MM.1S (cell line): ENCODE data around the gene OR4K17.
"Not testable (repeated sequence)": the region's sequence is repeated elsewhere in the genome, so short reads cannot be mapped to it uniquely, and the experiment has no call there.

Experiments
- DNase-seq: peaks from one replicate; pipeline ENCODE4 v3.0.0-alpha.2; 2015
- H2AFZ ChIP-seq: fragments of 300-600 bp; sonication (generic); 2 replicates; pipeline ENCODE4 v1.6.0; 2016; ENCODE audit warnings: antibody characterized with exemption, low read length
- H3F3A ChIP-seq: fragments of 300-600 bp; sonication (generic); 2 replicates; pipeline ENCODE4 v1.6.1; 2016; ENCODE audit warnings: mild to moderate bottlenecking, antibody characterized with exemption, low read length, moderate library complexity, mixed read lengths; ENCODE audit not compliant: insufficient read depth
- H3K27ac ChIP-seq: fragments of 300-600 bp; sonication (generic); 2 replicates; pipeline ENCODE4 v1.5.1; 2016; ENCODE audit warnings: mild to moderate bottlenecking, low read length
- H3K27me3 ChIP-seq: fragments of 300-600 bp; sonication (generic); replicated peaks from 2 replicates; pipeline ENCODE4 v1.6.0; 2016; ENCODE audit warnings: low read length; ENCODE audit not compliant: insufficient read depth
- H3K36me3 ChIP-seq: fragments of 300-600 bp; sonication (generic); replicated peaks from 2 replicates; pipeline ENCODE4 v1.6.1; 2016; ENCODE audit warnings: mild to moderate bottlenecking, low read length, mixed read lengths; ENCODE audit not compliant: insufficient read depth
- H3K4me1 ChIP-seq: fragments of 300-600 bp; sonication (generic); 2 replicates; pipeline ENCODE4 v1.6.1; 2016; ENCODE audit warnings: low read length, mixed read lengths
- H3K4me2 ChIP-seq: fragments of 300-600 bp; sonication (generic); 2 replicates; pipeline ENCODE4 v1.6.0; 2016; ENCODE audit warnings: low read depth, low read length
- H3K4me3 ChIP-seq: fragments of 300-600 bp; sonication (generic); 2 replicates; pipeline ENCODE4 v1.5.1; 2016; ENCODE audit warnings: low read length, mixed read lengths
- H3K79me2 ChIP-seq: fragments of 300-600 bp; sonication (generic); 2 replicates; pipeline ENCODE4 v1.6.1; 2016; ENCODE audit warnings: mixed run types, low read length, mixed read lengths
- H3K9ac ChIP-seq: fragments of 300-600 bp; sonication (generic); 2 replicates; pipeline ENCODE4 v1.6.1; 2016; ENCODE audit warnings: low read length, mixed read lengths
- H3K9me2 ChIP-seq: fragments of 300-600 bp; sonication (generic); replicated peaks from 2 replicates; pipeline ENCODE4 v1.6.1; 2016; ENCODE audit warnings: mild to moderate bottlenecking, low read length, mixed read lengths; ENCODE audit not compliant: insufficient read depth
- H3K9me3 ChIP-seq: fragments of 300-600 bp; sonication (generic); replicated peaks from 2 replicates; pipeline ENCODE4 v1.6.1; 2016; ENCODE audit warnings: mild to moderate bottlenecking, low read length, mixed read lengths; ENCODE audit not compliant: insufficient read depth
- H4K20me1 ChIP-seq: fragments of 300-600 bp; sonication (generic); 2 replicates; pipeline ENCODE4 v1.6.1; 2016; ENCODE audit warnings: mild to moderate bottlenecking, low read length, moderate library complexity, mixed read lengths; ENCODE audit not compliant: insufficient read depth
- EZH2 ChIP-seq: fragments of 300-600 bp; sonication (generic); optimal IDR thresholded peaks from 2 replicates; pipeline ENCODE3; 2017; ENCODE audit warnings: low read depth, mild to moderate bottlenecking, antibody characterized with exemption, low read length, mixed read lengths
- EZH2phosphoT487 ChIP-seq: fragments of 300-600 bp; sonication (generic); IDR thresholded peaks from 2 replicates; pipeline ENCODE4 v1.6.1; 2018; ENCODE audit warnings: antibody characterized with exemption, low read length
- TF ChIP-seq, protein P1 (sequence below): fragments of 300-600 bp; sonication (generic); IDR thresholded peaks from 2 replicates; pipeline ENCODE4 v1.5.1; 2016; ENCODE audit warnings: antibody characterized with exemption, low read length, mixed read lengths

OR4K17 gene, protein sequence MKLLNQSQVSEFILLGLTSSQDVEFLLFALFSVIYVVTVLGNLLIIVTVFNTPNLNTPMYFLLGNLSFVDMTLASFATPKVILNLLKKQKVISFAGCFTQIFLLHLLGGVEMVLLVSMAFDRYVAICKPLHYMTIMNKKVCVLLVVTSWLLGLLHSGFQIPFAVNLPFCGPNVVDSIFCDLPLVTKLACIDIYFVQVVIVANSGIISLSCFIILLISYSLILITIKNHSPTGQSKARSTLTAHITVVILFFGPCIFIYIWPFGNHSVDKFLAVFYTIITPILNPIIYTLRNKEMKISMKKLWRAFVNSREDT

DNA sequence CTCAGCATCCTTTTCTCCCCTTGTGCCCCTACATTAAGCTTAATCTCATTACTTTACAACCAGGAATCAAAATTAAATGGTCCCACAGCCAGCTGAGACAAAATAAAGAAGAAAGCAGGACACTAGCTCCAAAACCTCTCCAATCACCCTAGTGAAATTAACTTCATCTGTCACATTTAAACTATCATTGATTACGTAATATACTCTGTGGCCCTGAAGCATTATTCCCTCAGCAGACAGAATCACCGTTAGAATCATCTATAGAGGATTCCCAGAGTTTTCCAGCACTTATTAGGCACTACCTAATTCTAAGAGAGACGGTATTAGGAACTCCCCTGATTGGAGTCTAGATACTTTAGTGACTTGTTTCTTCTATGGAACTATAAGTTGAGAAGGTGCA is at the start of gene OR4K17:
OR4K17 (plus strand) TSS at position 302 of the 400 bp plus-strand sequence. CDS start 6,761 bp downstream, outside the sequence.
- H4K20me1 ChIP-seq = no peaks in the 10 kb centered on the region
- no peaks in the 10 kb centered on the region for H3K27me3 ChIP-seq
- no peaks in the 10 kb centered on the region for H3K9me2 ChIP-seq
- no peaks in the 10 kb centered on the region for H3F3A ChIP-seq
- DNase-seq = no peak
- H3K79me2 ChIP-seq = no peaks in the 10 kb centered on the region
- no peaks in the 10 kb centered on the region for H3K9me3 ChIP-seq
- no peak within 1 kb of the TSS for H3K9ac ChIP-seq
- H3K4me1 ChIP-seq = no peaks in the 10 kb centered on the region
- H2AFZ ChIP-seq = no peak within 1 kb of the TSS
- no peaks in the 10 kb centered on the region for H3K36me3 ChIP-seq
- no peak within 1 kb of the TSS for H3K4me2 ChIP-seq
- no peak within 1 kb of the TSS for H3K27ac ChIP-seq
- TF ChIP-seq EZH2 = no peak
- TF ChIP-seq EZH2phosphoT487 = no peak
- TF ChIP-seq, protein P1, sequence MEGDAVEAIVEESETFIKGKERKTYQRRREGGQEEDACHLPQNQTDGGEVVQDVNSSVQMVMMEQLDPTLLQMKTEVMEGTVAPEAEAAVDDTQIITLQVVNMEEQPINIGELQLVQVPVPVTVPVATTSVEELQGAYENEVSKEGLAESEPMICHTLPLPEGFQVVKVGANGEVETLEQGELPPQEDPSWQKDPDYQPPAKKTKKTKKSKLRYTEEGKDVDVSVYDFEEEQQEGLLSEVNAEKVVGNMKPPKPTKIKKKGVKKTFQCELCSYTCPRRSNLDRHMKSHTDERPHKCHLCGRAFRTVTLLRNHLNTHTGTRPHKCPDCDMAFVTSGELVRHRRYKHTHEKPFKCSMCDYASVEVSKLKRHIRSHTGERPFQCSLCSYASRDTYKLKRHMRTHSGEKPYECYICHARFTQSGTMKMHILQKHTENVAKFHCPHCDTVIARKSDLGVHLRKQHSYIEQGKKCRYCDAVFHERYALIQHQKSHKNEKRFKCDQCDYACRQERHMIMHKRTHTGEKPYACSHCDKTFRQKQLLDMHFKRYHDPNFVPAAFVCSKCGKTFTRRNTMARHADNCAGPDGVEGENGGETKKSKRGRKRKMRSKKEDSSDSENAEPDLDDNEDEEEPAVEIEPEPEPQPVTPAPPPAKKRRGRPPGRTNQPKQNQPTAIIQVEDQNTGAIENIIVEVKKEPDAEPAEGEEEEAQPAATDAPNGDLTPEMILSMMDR = no peak
- no peak within 1 kb of the TSS for H3K4me3 ChIP-seq

DNA sequence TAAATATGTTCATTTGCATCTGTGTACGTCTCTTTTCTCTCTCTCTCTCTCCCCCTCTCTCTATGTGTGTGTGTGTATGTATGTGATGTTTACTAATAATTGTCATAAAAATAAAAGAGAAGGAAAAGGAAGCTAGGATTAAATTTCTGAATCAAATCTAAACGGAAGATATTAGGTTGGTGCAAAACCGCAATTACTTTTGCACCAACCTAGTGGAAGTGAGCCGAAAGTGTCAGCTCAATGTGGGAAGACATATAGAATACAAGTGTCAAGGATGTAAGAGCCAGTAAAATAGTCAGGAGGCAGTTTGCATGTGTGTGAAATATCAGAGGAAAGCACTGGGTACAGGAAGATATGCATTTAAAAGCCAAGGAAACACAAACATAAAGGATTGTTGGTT is 18.5 kb upstream of the OR4K17 start:
- no peak overlapping the region for H3K9ac ChIP-seq
- H3K9me2 ChIP-seq = no peaks in the 10 kb centered on the region
- DNase-seq = no peak
- H4K20me1 ChIP-seq = no peaks in the 10 kb centered on the region
- no peak for TF ChIP-seq EZH2phosphoT487
- TF ChIP-seq EZH2 = no peak
- TF ChIP-seq, protein P1 = no peak
- no peak overlapping the region for H3K4me3 ChIP-seq
- no peak overlapping the region for H3K27ac ChIP-seq
- no peaks in the 10 kb centered on the region for H3K36me3 ChIP-seq
- no peak overlapping the region for H3K4me2 ChIP-seq
- H3K79me2 ChIP-seq = no peaks in the 10 kb centered on the region
- no peaks in the 10 kb centered on the region for H3F3A ChIP-seq
- no peaks in the 10 kb centered on the region for H3K27me3 ChIP-seq
- no peaks in the 10 kb centered on the region for H3K9me3 ChIP-seq
- no peak overlapping the region for H2AFZ ChIP-seq
- H3K4me1 ChIP-seq = no peaks in the 10 kb centered on the region

DNA sequence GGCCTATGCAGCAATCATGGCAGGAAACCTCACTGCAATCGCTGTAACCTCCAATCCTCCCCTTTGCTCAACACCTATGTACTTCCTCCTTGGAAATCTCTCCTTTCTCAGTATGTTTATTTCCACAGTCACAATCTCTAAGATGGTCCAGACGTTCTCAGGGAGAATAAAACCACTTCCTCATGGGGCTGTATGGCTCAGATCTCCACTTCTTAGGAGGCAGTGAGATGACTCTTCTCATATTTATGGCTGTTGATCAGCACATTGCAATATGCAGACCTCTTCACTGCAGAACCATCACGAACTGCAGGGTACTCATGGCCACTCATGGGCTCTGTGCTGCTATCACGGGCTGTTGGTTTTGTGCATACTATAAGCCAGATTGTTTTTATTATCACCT is 17.1 kb upstream of the OR4K17 start:
- Histone ChIP-seq H3K27me3 (no peaks in the 10 kb centered on the region), H3K4me2 (no peak overlapping the region), H3K36me3 (no peaks in the 10 kb centered on the region), H3K79me2 (no peaks in the 10 kb centered on the region), H3K9me3 (no peaks in the 10 kb centered on the region), H3K9ac (no peak overlapping the region), H3K4me3 (no peak overlapping the region), H3K27ac (no peak overlapping the region), H2AFZ (no peak overlapping the region), H4K20me1 (no peaks in the 10 kb centered on the region), H3F3A (no peaks in the 10 kb centered on the region), H3K9me2 (no peaks in the 10 kb centered on the region), H3K4me1 (no peaks in the 10 kb centered on the region)
- no peak for DNase-seq
- TF ChIP-seq EZH2phosphoT487 (no peak), EZH2 (no peak)
- TF ChIP-seq, protein P1 = no peak

DNA sequence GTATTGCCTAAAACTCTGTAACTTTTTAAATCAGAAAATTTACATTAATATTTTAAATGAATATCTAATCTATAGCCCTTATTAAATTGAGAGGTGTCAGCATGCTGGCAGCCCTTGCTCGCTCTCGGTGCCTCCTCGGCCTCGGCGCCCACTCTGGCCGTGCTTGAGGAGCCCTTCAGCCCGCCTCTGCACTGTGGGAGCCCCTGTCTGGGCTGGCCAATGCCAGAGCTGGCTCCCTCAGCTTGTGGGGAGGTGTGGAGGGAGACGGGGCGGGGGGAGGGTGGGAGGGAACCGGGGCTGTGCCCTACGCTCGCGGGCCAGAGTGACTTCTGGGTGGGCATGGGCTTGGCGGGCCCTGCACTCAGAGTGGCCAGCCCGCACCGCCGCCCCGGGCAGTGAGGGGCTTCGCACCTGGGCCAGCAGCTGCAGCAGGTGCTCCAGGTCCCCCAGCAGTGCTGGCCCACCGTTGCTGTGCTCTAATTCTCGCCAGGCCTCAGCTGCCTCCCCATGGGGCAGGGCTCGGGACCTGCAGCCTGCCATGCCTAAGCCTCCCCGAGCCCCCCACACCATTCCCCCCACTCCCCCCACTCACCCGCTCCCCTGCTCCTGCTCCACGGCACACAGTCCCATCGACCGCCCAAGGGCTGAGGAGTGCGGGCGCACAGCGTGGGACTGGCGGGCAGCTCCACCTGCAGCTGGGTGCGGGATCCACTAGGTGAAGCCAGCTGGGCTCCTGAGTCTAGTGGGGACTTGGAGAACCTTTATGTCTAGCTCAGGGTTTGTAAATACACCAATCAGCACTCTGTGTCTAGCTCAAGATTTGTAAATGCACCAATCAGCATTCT is 11.4 kb upstream of the OR4K17 start:
- H3K27me3 ChIP-seq, H3K9me3 ChIP-seq, H3K4me1 ChIP-seq, H3K4me3 ChIP-seq, H3K27ac ChIP-seq, H2AFZ ChIP-seq, DNase-seq, H3K4me2 ChIP-seq, H3F3A ChIP-seq, H3K9me2 ChIP-seq, H3K79me2 ChIP-seq, H3K36me3 ChIP-seq, H3K9ac ChIP-seq, H4K20me1 ChIP-seq: not testable (repeated sequence)
